ENCODE results near the gene GSX2.
A peak's percentile ranks its signal among the peaks of the same experiment; 100 is the strongest.
"Not testable (repeated sequence)": the region's sequence is repeated elsewhere in the genome, so short reads cannot be mapped to it uniquely, and the experiment has no call there.

Gene GSX2

DNA sequence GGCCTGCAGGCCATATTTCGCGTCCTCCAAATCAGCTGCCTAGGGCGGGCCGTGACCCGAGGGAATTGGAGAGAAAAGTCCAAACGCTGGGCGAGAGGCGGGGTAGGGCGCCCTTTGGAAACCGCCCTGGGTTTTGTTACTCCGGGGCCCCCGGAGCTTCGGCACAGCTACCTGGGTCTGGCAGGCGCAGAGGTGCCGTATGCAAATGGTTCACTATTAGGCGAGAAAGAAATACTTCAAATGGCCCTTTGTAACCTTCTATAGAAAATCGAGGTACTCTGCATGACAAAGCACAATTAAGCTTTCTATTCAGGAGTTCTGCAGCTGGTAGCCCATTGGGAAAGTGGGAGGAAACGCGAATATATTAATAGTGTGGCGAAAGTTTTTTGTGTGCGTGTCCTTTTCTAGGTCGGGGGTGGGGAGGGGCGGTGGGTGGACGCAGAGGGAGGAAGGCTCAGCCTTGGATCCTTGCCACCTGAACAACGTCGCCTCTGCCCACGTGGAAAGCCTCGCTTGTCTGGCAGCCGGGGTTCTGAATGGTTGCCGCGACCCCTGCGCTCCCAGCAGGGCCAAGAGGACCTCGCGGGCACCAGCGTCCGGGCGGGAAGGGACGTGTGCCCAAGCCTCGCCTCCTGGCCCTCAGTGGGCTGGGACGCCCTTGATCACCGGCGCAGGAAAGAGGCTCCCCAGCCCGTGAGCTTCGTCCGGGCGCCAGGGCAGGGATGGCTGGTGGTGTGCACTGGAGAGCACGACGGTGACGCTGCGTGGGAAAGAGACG is 9.5 kb downstream of the GSX2 start:
- Histone ChIP-seq H3K27me3 (replicated peaks; ENCODE audit: control insufficient read depth, insufficient read depth, low read length) (peaks cover 38% of the 10 kb centered on the region), H3K4me1 (ENCODE audit: control insufficient read depth, insufficient read depth, low read length) (peaks cover 13% of the 10 kb centered on the region), H3K9me3 (ENCODE audit: control insufficient read depth, low read length) (no peaks in the 10 kb centered on the region), H3K9ac (ENCODE audit: low read length) (no peak overlapping the region), H3K36me3 (ENCODE audit: control insufficient read depth, insufficient read depth, low read length, severe bottlenecking) (no peaks in the 10 kb centered on the region), H3K4me3 (ENCODE audit: low read length) (peak overlapping the region; percentile 67)
- no peak for DNase-seq (ENCODE audit: low read depth)

- H3K27me3 ChIP-seq (replicated peaks; ENCODE audit: control insufficient read depth, insufficient read depth, low read length) = peaks cover 37% of the 10 kb centered on the region
- DNase-seq (ENCODE audit: low read depth) = no peak
- peak overlapping the region; percentile 67 for H3K4me3 ChIP-seq (ENCODE audit: low read length)
Observed at GRCh38 chr4:54110019-54110416, 10.1 kb downstream of the GSX2 start.

DNA sequence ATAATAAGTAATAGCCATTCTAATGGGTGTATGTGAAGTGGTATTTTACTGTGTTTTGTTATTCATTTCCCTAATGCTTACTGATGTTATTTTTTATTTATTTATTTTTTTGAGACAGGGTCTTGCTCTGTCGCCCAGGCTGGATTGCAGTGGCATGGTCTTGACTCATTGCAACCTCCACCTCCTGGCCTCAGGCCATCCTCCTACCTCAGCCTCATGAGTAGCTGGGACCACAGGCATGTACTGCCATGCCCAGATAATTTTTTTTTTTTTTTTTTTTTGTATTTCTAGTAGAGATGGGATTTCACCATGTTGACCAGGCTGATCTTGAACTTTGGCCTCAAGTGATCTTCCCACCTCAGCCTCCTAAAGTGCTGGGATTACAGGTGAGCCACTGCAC is 13.2 kb downstream of the GSX2 start:
- DNase-seq (ENCODE audit: low read depth); H3K9ac ChIP-seq (ENCODE audit: low read length); H3K4me3 ChIP-seq (ENCODE audit: low read length); H3K36me3 ChIP-seq (ENCODE audit: control insufficient read depth, insufficient read depth, low read length, severe bottlenecking); H3K4me1 ChIP-seq (ENCODE audit: control insufficient read depth, insufficient read depth, low read length); H3K9me3 ChIP-seq (ENCODE audit: control insufficient read depth, low read length): not testable (repeated sequence)
- peaks cover 22% of the 10 kb centered on the region for H3K27me3 ChIP-seq (replicated peaks; ENCODE audit: control insufficient read depth, insufficient read depth, low read length)

More at GRCh38 chr4:54110019-54110416, 10.1 kb downstream of the GSX2 start:
- Histone ChIP-seq H3K9me3 (ENCODE audit: control insufficient read depth, low read length) (no peaks in the 10 kb centered on the region), H3K9ac (ENCODE audit: low read length) (no peak overlapping the region), H3K36me3 (ENCODE audit: control insufficient read depth, insufficient read depth, low read length, severe bottlenecking) (no peaks in the 10 kb centered on the region), H3K4me1 (ENCODE audit: control insufficient read depth, insufficient read depth, low read length) (peaks cover 8% of the 10 kb centered on the region)

DNA sequence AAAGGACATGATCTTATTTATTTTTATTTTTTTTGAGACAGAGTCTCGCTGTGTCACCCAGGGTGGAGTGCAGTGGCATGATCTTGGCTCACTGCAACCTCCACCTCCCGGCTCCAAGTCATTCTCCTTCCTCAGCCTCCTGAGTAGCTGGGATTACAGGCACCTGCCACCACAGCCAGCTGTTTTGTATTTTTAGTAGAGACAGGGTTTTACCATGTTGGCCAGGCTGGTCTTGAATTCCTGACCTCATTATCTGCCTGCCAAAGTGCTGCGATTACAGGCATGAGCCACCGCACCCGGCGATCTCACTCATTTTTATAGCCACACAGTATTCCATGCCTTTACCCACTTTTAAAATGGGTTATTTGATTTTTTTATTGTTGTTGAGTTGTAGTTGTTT is 16.3 kb downstream of the GSX2 start:
- not testable (repeated sequence) for H3K36me3 ChIP-seq (ENCODE audit: control insufficient read depth, insufficient read depth, low read length, severe bottlenecking); DNase-seq (ENCODE audit: low read depth); H3K9me3 ChIP-seq (ENCODE audit: control insufficient read depth, low read length); H3K27me3 ChIP-seq (replicated peaks; ENCODE audit: control insufficient read depth, insufficient read depth, low read length); H3K4me3 ChIP-seq (ENCODE audit: low read length); H3K9ac ChIP-seq (ENCODE audit: low read length); H3K4me1 ChIP-seq (ENCODE audit: control insufficient read depth, insufficient read depth, low read length)

DNA sequence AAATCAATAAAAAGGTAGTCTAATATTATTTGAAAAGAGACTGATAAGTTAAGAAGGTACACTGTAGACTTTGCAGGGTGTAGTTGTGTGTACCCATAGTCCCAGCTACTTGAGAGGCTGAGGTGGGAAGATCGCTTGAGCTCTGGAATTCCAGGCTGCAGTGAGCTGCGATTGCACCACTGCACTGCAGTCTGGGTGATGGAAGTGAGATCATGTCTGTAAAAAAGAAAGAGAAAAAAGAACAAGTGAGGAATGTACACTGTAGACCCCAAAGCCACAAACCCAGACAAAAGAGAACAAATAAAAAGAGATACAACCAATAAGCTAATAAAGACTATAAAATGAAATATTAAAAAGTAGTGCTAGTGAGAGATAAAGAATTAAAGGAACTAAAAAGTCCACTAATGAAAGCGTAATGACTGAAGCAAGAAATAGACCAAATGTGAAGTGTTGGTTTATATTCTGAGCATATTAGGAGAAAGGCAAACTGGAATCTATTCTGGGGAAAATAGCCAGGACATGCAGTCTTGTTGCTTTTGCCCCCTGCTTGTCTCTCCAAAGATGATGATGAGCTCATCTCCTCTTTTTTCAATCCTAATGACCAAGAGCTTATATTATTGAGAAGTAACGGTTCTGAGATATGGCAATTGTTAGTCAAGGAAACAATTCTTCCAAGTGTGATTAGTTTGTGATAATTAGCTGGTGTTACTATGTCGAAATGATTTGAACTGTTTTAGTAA is 19.1 kb downstream of the GSX2 start:
- Histone ChIP-seq H3K27me3 (replicated peaks; ENCODE audit: control insufficient read depth, insufficient read depth, low read length) (no peaks in the 10 kb centered on the region), H3K9ac (ENCODE audit: low read length) (no peak overlapping the region)

DNA sequence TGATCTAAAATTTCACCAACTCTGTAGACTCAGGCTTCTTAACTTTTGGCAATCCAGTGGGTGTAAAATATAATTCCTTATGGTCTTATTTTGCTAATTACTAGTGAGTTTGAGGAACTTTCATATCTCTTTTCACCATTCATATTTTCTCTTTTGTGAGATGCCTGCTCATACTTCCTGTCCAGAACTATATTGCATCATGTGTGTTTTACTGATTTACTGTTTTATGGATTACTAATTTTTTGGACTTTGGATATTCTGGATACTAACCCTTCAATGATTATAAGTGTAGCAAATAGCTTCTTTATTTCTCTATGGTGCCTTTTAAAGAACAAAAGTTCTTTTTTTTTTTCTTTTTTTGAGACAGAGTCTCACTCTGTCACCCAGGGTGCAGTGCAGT is 20.6 kb downstream of the GSX2 start:
- no peak for DNase-seq (ENCODE audit: low read depth)
- H3K4me3 ChIP-seq (ENCODE audit: low read length) = no peak overlapping the region
- peaks cover 3% of the 10 kb centered on the region for H3K4me1 ChIP-seq (ENCODE audit: control insufficient read depth, insufficient read depth, low read length)
- H3K36me3 ChIP-seq (ENCODE audit: control insufficient read depth, insufficient read depth, low read length, severe bottlenecking) = no peaks in the 10 kb centered on the region
- H3K9ac ChIP-seq (ENCODE audit: low read length) = no peak overlapping the region
- H3K9me3 ChIP-seq (ENCODE audit: control insufficient read depth, low read length) = no peaks in the 10 kb centered on the region
- H3K27me3 ChIP-seq (replicated peaks; ENCODE audit: control insufficient read depth, insufficient read depth, low read length) = no peaks in the 10 kb centered on the region

More for the DNA sequence above, 19.1 kb downstream of the GSX2 start:
- DNase-seq (ENCODE audit: low read depth) = no peak
- Histone ChIP-seq H3K4me3 (ENCODE audit: low read length) (no peak overlapping the region), H3K9me3 (ENCODE audit: control insufficient read depth, low read length) (no peaks in the 10 kb centered on the region), H3K4me1 (ENCODE audit: control insufficient read depth, insufficient read depth, low read length) (peaks cover 3% of the 10 kb centered on the region), H3K36me3 (ENCODE audit: control insufficient read depth, insufficient read depth, low read length, severe bottlenecking) (no peaks in the 10 kb centered on the region)

DNA sequence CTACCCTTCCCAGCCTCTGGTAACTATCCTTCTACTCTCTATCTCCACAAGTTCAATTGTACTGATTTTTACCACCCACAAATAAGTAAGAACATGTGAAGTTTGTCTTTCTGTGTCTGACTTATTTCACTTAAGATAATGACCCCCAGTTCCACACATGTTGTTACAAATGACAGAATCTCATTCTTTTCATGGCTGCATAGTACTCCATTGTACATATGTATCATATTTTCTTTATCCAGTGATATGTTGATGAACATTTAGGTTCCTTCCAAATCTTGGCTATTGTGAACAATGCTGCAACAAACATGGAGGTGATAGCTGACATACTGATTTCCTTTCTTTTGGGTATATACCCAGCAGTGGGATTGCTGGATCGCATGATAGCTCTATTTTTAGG is 27.7 kb downstream of the GSX2 start:
- Histone ChIP-seq H3K4me1 (ENCODE audit: control insufficient read depth, insufficient read depth, low read length) (no peaks in the 10 kb centered on the region), H3K9ac (ENCODE audit: low read length) (no peak overlapping the region), H3K9me3 (ENCODE audit: control insufficient read depth, low read length) (peaks cover 8% of the 10 kb centered on the region), H3K36me3 (ENCODE audit: control insufficient read depth, insufficient read depth, low read length, severe bottlenecking) (no peaks in the 10 kb centered on the region), H3K27me3 (replicated peaks; ENCODE audit: control insufficient read depth, insufficient read depth, low read length) (no peaks in the 10 kb centered on the region), H3K4me3 (ENCODE audit: low read length) (no peak overlapping the region)
- no peak for DNase-seq (ENCODE audit: low read depth)

- H3K9ac ChIP-seq (ENCODE audit: low read length); H3K4me3 ChIP-seq (ENCODE audit: low read length); H3K36me3 ChIP-seq (ENCODE audit: control insufficient read depth, insufficient read depth, low read length, severe bottlenecking); DNase-seq (ENCODE audit: low read depth); H3K4me1 ChIP-seq (ENCODE audit: control insufficient read depth, insufficient read depth, low read length); H3K27me3 ChIP-seq (replicated peaks; ENCODE audit: control insufficient read depth, insufficient read depth, low read length); H3K9me3 ChIP-seq (ENCODE audit: control insufficient read depth, low read length): not testable (repeated sequence)
Observed at GRCh38 chr4:54128694-54129093, 28.7 kb downstream of the GSX2 start.

DNA sequence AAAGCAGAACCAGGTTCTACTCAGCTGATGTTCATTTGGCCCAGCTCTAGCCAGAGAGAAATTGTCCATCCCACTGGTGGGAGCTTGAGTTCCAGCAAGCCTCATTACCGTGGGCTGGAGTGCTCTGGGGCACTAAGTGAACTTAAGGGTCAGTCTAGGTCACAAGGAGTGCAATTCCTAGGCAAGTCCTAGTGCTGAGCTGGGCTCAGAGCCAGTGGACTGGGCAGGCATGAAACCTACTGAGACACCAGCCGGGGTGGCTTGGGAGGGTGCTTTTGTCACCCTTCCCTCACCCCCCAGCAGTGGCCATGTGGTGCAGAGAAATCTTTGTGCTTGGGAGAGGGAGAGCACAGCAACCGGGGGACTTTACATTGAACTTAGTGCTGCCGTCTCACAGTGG is 39.4 kb downstream of the GSX2 start:
- Histone ChIP-seq H3K27me3 (replicated peaks; ENCODE audit: control insufficient read depth, insufficient read depth, low read length) (no peaks in the 10 kb centered on the region), H3K36me3 (ENCODE audit: control insufficient read depth, insufficient read depth, low read length, severe bottlenecking) (no peaks in the 10 kb centered on the region), H3K4me1 (ENCODE audit: control insufficient read depth, insufficient read depth, low read length) (peaks cover 6% of the 10 kb centered on the region), H3K4me3 (ENCODE audit: low read length) (no peak overlapping the region), H3K9me3 (ENCODE audit: control insufficient read depth, low read length) (no peaks in the 10 kb centered on the region), H3K9ac (ENCODE audit: low read length) (no peak overlapping the region)
- DNase-seq (ENCODE audit: low read depth) = no peak

GRCh38 chr4:54140287-54140686 is 40.3 kb downstream of the GSX2 start:
- DNase-seq (ENCODE audit: low read depth) = no peak
- no peaks in the 10 kb centered on the region for H3K36me3 ChIP-seq (ENCODE audit: control insufficient read depth, insufficient read depth, low read length, severe bottlenecking)
- H3K4me3 ChIP-seq (ENCODE audit: low read length) = no peak overlapping the region

GRCh38 chr4:54144199-54144598 is 44.2 kb downstream of the GSX2 start:
- Histone ChIP-seq H3K4me1 (ENCODE audit: control insufficient read depth, insufficient read depth, low read length) (peaks cover 3% of the 10 kb centered on the region), H3K27me3 (replicated peaks; ENCODE audit: control insufficient read depth, insufficient read depth, low read length) (no peaks in the 10 kb centered on the region), H3K4me3 (ENCODE audit: low read length) (no peak overlapping the region), H3K36me3 (ENCODE audit: control insufficient read depth, insufficient read depth, low read length, severe bottlenecking) (no peaks in the 10 kb centered on the region), H3K9me3 (ENCODE audit: control insufficient read depth, low read length) (no peaks in the 10 kb centered on the region), H3K9ac (ENCODE audit: low read length) (no peak overlapping the region)
- no peak for DNase-seq (ENCODE audit: low read depth)

More at GRCh38 chr4:54140287-54140686, 40.3 kb downstream of the GSX2 start:
- Histone ChIP-seq H3K9me3 (ENCODE audit: control insufficient read depth, low read length) (no peaks in the 10 kb centered on the region), H3K27me3 (replicated peaks; ENCODE audit: control insufficient read depth, insufficient read depth, low read length) (no peaks in the 10 kb centered on the region), H3K4me1 (ENCODE audit: control insufficient read depth, insufficient read depth, low read length) (peaks cover 6% of the 10 kb centered on the region), H3K9ac (ENCODE audit: low read length) (no peak overlapping the region)

Data from adipocyte (in vitro differentiated cells).